Stimulated activated CD4-positive, alpha-beta T cell treated with anti-CD3 and anti-CD28 coated beads, Interleukin-15, amount 100 ng/mL, for 24 hours (primary cell): Measurements from ENCODE around the gene PPP1R3G.

Experiments used
- DNase-seq: peaks from one replicate; pipeline ENCODE4 v3.0.0-alpha.2; 2020

PPP1R3G gene

GRCh38 chr6:5073992-5074391 lies 11.1 kb upstream of the PPP1R3G start:
- DNase-seq = no peak

- DNase-seq = no peak
Measured at GRCh38 chr6:5076931-5077330, 8.2 kb upstream of the PPP1R3G start.

GRCh38 chr6:5078121-5078669 lies 6.9 kb upstream of the PPP1R3G start:
- no peak for DNase-seq

DNA sequence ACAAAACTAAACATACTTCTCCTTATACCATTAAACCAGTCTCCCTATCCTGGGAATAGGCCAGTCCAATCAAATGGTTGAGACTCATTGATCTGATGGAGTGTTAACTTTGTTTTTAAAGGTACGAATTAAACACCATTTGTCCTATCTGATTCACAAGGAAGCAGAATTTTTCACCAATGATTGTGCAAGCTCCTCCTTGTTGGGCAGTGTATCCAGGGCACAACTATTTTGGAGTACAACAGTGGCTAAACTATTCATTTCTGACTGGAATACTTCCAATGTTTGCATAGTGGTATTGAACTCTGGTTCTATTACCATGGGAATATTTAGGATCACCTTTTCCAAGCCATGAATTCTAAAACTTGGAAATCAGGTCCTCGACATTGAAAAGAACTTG lies 5.4 kb upstream of the PPP1R3G start:
- DNase-seq = no peak

DNA sequence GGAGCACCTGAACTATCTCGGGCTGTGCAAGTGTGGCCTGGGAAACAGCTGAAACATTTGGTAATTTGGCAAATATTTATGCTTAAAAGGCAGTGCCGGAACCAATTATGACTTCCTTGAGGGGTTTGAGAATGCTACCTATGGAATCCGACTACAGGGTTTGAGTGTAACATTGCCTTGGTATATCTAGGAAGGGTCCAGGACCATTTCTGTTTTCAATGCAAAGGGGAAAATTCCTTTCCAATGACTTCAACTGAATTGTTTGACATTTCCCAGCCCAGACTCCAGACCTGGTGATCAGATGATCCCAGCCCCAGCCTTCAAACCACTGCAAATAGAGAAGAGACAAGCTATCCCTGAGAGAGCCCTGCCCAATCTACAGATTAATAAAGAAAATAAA lies 4.6 kb upstream of the PPP1R3G start:
- no peak for DNase-seq

- no peak for DNase-seq
Measured at GRCh38 chr6:5081182-5081581, 4.0 kb upstream of the PPP1R3G start.

- DNase-seq = no peak
Measured at GRCh38 chr6:5081955-5082354, 3.2 kb upstream of the PPP1R3G start.

DNA sequence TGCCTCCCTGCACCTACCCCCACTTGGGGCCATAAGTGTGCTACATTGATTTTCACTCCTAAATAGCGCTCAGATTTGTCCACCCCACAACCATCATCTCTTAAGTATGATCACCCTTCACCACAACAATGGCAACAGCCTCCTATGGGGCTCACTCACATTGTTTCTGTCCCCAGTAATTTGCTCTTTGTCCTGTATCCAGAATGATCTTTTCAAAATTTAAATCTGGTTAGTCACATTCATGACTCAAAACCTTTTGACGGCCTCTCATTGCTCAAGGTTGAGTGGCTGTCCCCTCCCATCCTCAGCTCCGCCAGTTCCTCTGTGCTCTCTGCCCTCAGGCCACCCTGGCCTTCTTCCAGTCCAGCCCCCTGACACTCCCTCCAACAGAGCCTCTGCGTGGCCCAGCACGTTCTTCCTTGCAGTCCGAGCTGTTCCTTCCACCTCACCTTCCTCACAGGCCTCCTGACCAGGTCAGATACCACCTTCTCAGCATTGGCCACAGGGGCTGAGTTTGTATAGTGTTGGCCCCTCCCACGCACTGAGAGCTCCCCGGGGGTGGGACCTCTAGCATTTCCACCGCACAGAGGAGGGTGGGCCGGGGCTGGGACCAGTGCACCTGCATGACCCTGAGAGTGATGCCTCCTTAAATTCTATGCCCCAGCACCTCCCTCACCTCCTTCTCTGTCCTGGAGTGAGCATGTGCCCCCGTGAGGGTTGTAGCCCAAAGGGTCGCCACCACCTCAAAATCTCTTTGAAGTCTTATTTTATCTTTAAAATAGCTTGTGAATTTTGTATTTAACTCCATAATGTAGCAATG lies 2.4 kb upstream of the PPP1R3G start:
- no peak for DNase-seq

- no peak for DNase-seq
Measured at GRCh38 chr6:5083307-5083583, 1.9 kb upstream of the PPP1R3G start.

- DNase-seq = no peak
Measured at GRCh38 chr6:5083813-5084359, 1.3 kb upstream of the PPP1R3G start.

DNA sequence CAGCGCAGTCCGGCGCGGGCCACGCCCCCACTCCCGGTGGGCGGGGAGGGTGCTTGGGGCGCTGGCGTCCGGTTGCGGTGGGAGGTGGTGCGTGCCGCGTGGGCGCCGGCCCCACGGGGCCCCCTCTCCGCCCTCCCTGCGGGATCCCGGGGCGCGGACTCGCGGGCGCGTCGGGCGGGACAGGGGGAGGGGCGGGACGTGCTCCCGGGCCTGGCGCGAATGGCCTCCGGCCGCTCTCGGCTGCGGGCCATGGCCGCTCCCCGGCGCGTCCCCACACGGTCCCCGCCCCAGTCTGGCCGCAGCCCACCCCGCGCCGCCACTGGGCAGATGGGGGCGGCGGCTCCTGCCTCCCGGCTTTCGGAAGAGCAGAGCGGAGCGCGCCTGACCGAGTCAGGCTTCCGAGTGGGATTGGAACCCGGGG lies 771 bp upstream of the PPP1R3G start:
- DNase-seq = peak; percentile 9

DNA sequence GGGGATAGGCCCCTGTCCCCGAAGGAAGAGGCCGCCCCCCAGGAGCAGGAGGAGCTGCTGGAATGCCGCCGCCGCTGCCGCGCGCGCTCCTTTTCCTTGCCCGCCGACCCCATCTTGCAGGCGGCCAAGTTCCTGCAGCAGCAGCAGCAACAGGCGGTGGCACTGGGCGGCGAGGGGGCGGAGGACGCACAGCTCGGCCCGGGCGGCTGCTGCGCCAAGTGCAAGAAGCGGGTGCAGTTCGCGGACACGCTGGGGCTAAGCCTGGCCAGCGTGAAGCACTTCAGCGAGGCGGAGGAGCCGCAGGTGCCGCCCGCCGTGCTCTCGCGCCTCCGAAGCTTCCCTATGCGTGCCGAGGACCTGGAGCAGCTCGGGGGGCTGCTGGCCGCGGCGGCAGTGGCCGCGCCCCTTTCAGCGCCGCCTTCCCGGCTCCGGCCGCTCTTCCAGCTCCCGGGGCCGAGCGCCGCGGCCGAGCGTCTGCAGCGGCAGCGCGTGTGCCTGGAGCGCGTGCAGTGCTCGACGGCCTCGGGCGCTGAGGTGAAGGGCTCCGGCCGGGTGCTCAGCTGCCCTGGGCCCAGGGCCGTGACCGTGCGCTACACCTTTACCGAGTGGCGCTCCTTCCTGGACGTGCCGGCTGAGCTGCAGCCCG lies 630 bp downstream of the PPP1R3G start:
- peak; percentile 23 for DNase-seq

- DNase-seq = peak; percentile 18
Measured at GRCh38 chr6:5086294-5086890, 1.3 kb downstream of the PPP1R3G start.

DNA sequence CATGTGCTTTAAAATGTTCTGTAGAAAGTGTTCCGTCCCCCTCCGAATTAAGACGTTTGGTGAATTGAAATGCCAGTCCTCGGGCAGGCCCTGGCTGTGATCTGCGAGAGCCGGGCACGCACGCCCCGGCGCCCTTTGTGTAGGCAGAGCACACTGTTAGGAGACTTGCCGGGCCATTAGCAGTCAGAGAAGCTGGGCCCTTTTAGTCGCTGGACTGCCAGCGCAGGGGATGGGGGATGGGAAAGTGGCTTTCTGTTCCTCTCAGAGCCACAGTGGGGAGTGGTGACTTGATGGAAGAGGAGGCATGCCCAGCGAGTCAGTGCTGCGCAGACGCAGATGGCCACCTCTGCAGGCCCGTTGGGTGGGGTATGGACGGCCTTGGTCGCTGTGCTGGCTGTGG lies 2.2 kb downstream of the PPP1R3G start:
- DNase-seq = no peak

GRCh38 chr6:5088780-5089179 lies 3.6 kb downstream of the PPP1R3G start:
- DNase-seq = no peak

DNA sequence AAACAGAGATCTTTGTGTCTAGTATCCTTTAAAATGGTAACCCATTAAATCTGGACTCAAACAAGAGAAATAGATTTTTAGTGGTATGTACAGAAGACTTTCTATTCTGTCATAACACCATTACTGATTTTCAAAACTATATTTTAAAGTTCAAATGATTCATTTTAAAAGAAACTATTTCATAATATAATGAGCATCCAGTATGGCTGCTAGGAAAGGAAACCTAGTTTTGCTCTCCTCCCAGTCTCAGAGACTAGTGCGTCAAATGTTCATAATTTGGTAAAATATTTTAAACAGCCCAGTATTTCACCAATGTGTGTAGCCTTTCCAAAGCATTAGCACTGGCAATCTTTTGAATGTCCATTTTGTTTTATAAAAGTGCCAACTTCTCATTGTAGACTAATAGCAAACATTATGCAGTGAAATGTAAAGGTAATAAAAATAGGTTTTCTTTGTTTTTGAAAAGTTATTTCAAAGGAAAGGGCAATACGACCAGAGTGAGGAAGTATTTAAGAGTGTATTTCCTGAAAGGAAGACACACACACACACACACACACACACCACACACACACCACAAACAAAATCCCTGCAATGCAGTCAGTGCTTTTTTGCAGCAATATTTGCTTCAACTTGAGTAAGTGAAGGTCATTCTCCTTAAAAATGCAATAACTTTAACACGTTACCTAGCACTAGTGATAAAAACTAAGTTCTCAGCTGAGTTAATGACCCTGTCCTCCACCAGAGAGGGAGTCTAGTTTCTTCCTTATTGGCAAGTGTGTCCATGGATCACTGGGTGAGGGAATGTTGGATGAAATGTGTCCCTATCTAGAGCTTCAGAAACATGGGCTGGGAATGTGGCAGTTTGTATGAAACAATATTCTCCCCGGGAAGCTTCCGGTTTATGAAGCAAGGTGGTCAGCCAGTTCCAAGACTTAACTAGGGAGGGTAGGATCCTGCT lies 4.6 kb downstream of the PPP1R3G start:
- no peak for DNase-seq

DNA sequence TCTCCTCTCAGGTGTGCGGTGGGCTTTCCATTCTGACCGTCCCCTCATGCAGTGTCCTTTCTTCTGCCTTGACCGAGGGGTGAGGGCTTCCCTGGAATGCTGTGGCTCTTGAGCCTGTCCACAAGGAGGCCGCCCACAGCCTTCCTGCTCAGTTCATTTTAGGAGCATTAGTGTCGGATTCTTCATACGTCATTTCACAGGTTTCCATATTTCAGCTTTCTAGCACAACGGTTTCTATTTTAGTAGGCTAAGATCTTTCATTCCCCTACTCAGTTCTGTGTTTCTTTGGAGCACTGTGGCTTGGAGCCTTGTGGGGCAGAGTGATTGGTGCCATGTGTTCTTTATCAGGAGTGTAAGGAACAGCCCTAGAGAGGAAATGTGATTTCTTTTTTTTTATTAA lies 5.5 kb downstream of the PPP1R3G start:
- DNase-seq = no peak

- DNase-seq = no peak
Measured at GRCh38 chr6:5091210-5092069, 6.3 kb downstream of the PPP1R3G start.

DNA sequence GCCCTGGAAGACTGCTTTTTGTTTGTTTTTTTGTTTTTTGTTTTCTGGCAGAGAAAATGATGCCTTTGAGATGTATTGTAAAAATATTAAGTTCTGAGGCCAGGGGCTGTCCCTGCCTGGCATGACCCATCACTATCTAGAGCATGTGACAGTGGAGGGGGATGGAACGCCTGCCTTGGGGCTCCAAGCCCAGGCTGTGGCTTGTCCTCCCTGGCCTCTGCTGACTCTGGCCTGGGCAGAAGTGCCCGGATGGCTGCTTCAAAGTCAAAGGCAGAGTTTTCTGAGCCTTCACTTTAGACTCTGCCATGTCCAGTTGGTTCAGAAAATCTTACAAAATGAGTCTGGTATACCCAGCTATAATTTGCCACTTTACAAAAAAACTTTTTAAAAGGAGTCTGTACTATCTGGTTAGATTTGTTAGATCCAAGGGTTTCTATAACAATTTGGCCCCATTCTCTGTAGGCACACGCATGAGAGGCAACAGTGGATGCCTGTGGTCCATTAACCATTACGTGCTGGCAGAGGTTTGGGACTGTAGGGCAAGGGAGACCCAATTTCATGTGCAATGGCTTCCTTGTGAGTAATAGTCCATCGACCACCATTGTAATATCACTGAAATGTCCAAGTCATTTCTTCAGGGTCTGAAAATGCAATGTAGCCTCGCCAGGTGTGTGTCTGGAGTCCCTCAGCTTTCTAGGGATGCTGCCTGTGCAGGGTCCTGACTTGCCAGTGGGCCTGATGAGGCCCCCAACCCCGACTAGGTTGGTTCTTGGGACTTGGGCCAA lies 8.3 kb downstream of the PPP1R3G start:
- no peak for DNase-seq

DNA sequence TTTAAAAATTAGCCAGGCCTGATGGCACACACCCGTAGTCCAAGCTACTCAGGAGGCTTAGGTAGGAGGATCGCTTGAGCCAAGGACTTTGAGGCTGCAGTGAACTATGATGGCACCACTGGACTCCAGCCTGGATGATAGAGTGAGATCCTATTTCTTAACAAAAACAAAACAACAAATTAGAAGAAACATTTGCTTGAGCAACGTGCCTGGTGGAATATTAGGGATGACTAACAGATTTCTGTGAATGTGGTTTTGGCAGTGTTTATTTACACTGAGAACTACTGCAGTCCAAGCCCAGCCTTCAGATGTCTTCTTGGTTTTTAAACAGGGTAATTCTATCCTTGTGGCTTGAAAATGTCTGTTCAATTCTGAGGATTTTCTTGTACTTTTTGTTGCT lies 9.2 kb downstream of the PPP1R3G start:
- no peak for DNase-seq

- no peak for DNase-seq
Measured at GRCh38 chr6:5095236-5095635, 10.1 kb downstream of the PPP1R3G start.
